DLD1 (cell line): ENCODE results near the gene TK2.
"Not testable (repeated sequence)": the region's sequence is repeated elsewhere in the genome, so short reads cannot be mapped to it uniquely, and the experiment has no call there.

Experiments
- in situ Hi-C: cut with HindIII; loops from 2 replicates; pipeline ENCODE4 v1.10.0; 2017; ENCODE audit warnings: low sequenced_read_pairs

Gene TK2

GRCh38 chr16:66508248-66508913 is 41.5 kb downstream of the TK2 start:
- in situ Hi-C loops: no loop called here

- in situ Hi-C loops: no loop called here
These were observed 42.1 kb downstream of the TK2 start for GRCh38 chr16:66507731-66508239.

- in situ Hi-C loops: no loop called here
These were observed 46.3 kb downstream of the TK2 start for GRCh38 chr16:66503612-66504011.

- in situ Hi-C loops: no loop called here
These were observed 46.9 kb downstream of the TK2 start for GRCh38 chr16:66503030-66503429.

GRCh38 chr16:66502020-66502913 is 47.7 kb downstream of the TK2 start:
- in situ Hi-C loops: no loop called here

- in situ Hi-C loops: not testable (repeated sequence)
These were observed 48.4 kb downstream of the TK2 start for GRCh38 chr16:66501563-66501962.

- in situ Hi-C loops: not testable (repeated sequence)
These were observed 52.0 kb downstream of the TK2 start for GRCh38 chr16:66497921-66498320.

GRCh38 chr16:66496226-66496625 is 53.7 kb downstream of the TK2 start:
- in situ Hi-C loops: not testable (repeated sequence)

- in situ Hi-C loops: no loop called here
These were observed 54.5 kb downstream of the TK2 start for GRCh38 chr16:66495440-66495839.

- in situ Hi-C loops: no loop called here
These were observed 55.0 kb downstream of the TK2 start for GRCh38 chr16:66494916-66495315.

- in situ Hi-C loops: no loop called here
These were observed 56.2 kb downstream of the TK2 start for GRCh38 chr16:66493490-66494401.

GRCh38 chr16:66491716-66492064 is 58.2 kb downstream of the TK2 start:
- in situ Hi-C loops: no loop called here

GRCh38 chr16:66490774-66491715 is 58.9 kb downstream of the TK2 start:
- in situ Hi-C loops: no loop called here

- in situ Hi-C loops: no loop called here
These were observed 60.1 kb downstream of the TK2 start for GRCh38 chr16:66489818-66490217.

GRCh38 chr16:66489385-66489784 is 60.5 kb downstream of the TK2 start:
- in situ Hi-C loops: no loop called here

- in situ Hi-C loops: no loop called here
These were observed 61.4 kb downstream of the TK2 start for GRCh38 chr16:66488505-66488904.

GRCh38 chr16:66487580-66488275 is 62.2 kb downstream of the TK2 start:
- in situ Hi-C loops: no loop called here

- in situ Hi-C loops: no loop called here
These were observed 62.9 kb downstream of the TK2 start for GRCh38 chr16:66486773-66487579.
